IMR-90 (cell line): ENCODE data around the gene NR4A3. TPM values are rescaled to one million over a fixed set of nuclear protein-coding genes. Genes with fewer than 3 reads are reported as not detected.

Source experiments
- ATAC-seq: fragments of 200-7000 bp; cut with Tn5 transposase; 2 replicates; pipeline ENCODE4 v1.9.1; 2020; ENCODE audit warnings: low read depth, mild to moderate bottlenecking, moderate library complexity
- BruUV-seq: library from RNA; stranded (reverse); fragments of 400-500 nt; replicated peaks from 2 replicates; lab custom pipeline; 2021; lab: Mats Ljungman, UMichigan
- CTCF ChIA-PET: fragments of 300-600 bp; formaldehyde crosslinking; extraction: SDS; loops from one replicate; lab custom pipeline; 2021; ENCODE audit warnings: antibody characterized with exemption; lab: Yijun Ruan, JAX
- POLR2A ChIA-PET: fragments of 300-600 bp; sonication (Branson Sonifier 250); formaldehyde crosslinking; loops from one replicate; lab custom pipeline; 2022; ENCODE audit warnings: antibody characterized with exemption; ENCODE audit not compliant: unreplicated experiment; lab: Charles Lee
- DNase-seq: peaks from one replicate; pipeline ENCODE4 v3.0.0; 2013
- H2AFZ ChIP-seq: replicated peaks from 2 replicates; pipeline ENCODE3; 2013; ENCODE audit warnings: low read length, mild to moderate bottlenecking; ENCODE audit not compliant: poor library complexity
- H2AK5ac ChIP-seq: 2 replicates; pipeline ENCODE4 v1.6.1; 2013; ENCODE audit warnings: low read depth, low read length, inconsistent platforms
- H2AK9ac ChIP-seq: replicated peaks from 2 replicates; pipeline ENCODE3; 2013; ENCODE audit warnings: mild to moderate bottlenecking, low read depth, low read length, moderate library complexity; ENCODE audit not compliant: poor library complexity
- H2BK120ac ChIP-seq: 2 replicates; pipeline ENCODE4 v1.6.1; 2013; ENCODE audit warnings: low read depth, low read length, inconsistent platforms
- H2BK15ac ChIP-seq: 3 replicates; pipeline ENCODE4 v1.6.1; 2013; ENCODE audit warnings: low read depth, low read length, inconsistent platforms
- H2BK20ac ChIP-seq: 2 replicates; pipeline ENCODE4 v1.6.1; 2013; ENCODE audit warnings: low read depth, mild to moderate bottlenecking, inconsistent platforms, low read length, moderate library complexity
- H2BK5ac ChIP-seq: 2 replicates; pipeline ENCODE4 v1.6.1; 2013; ENCODE audit warnings: mild to moderate bottlenecking, low read depth, low read length, inconsistent platforms; ENCODE audit not compliant: poor library complexity, severe bottlenecking
- H3K14ac ChIP-seq: replicated peaks from 2 replicates; pipeline ENCODE4 v1.6.1; 2013; ENCODE audit warnings: low read depth, low read length, inconsistent platforms
- H3K18ac ChIP-seq: 2 replicates; pipeline ENCODE4 v1.6.1; 2013; ENCODE audit warnings: low read depth, low read length, control low read depth
- H3K23ac ChIP-seq: 2 replicates; pipeline ENCODE4 v1.6.1; 2013; ENCODE audit warnings: low read depth, low read length, inconsistent platforms
- H3K27ac ChIP-seq: 2 replicates; pipeline ENCODE4 v1.5.1; 2013; ENCODE audit warnings: mild to moderate bottlenecking, control low read depth, low read length; ENCODE audit not compliant: insufficient read depth
- H3K27me3 ChIP-seq: 2 replicates; pipeline ENCODE4 v1.6.1; 2013; ENCODE audit warnings: low read length; ENCODE audit not compliant: control insufficient read depth, insufficient read depth
- H3K36me3 ChIP-seq: 2 replicates; pipeline ENCODE4 v1.6.1; 2013; ENCODE audit warnings: low read length, mixed read lengths; ENCODE audit not compliant: control insufficient read depth, insufficient read depth
- H3K4ac ChIP-seq: 2 replicates; pipeline ENCODE4 v1.6.1; 2013; ENCODE audit warnings: low read depth, low read length, inconsistent platforms
- H3K4me1 ChIP-seq: 2 replicates; pipeline ENCODE4 v1.6.1; 2013; ENCODE audit warnings: low read length, mixed read lengths; ENCODE audit not compliant: control insufficient read depth, insufficient read depth
- H3K4me2 ChIP-seq: 2 replicates; pipeline ENCODE4 v1.6.1; 2013; ENCODE audit warnings: low read depth, mild to moderate bottlenecking, control low read depth, low read length, moderate library complexity
- H3K4me3 ChIP-seq: 2 replicates; pipeline ENCODE4 v1.5.1; 2013; ENCODE audit warnings: low read depth, mild to moderate bottlenecking, control low read depth, low read length, moderate library complexity; ENCODE audit not compliant: insufficient read depth
- H3K56ac ChIP-seq: 2 replicates; pipeline ENCODE4 v1.6.1; 2013; ENCODE audit warnings: low read length, inconsistent platforms; ENCODE audit not compliant: insufficient read depth; ENCODE audit errors: extremely low read depth
- H3K79me1 ChIP-seq, 2 experiments: 2 replicates each; pipeline ENCODE4 v1.6.1; 2013; ENCODE audit warnings: low read length in 2 of 2, inconsistent platforms in 1 of 2, low read depth in 1 of 2
- H3K9ac ChIP-seq: 2 replicates; pipeline ENCODE4 v1.6.1; 2013; ENCODE audit warnings: low read depth, low read length, control low read depth
- H3K9me1 ChIP-seq: 2 replicates; pipeline ENCODE4 v1.6.1; 2013; ENCODE audit warnings: low read length, inconsistent platforms; ENCODE audit not compliant: insufficient read depth
- H3K9me3 ChIP-seq: 2 replicates; pipeline ENCODE4 v1.6.1; 2013; ENCODE audit warnings: low read length; ENCODE audit not compliant: control insufficient read depth, insufficient read depth
- H4K20me1 ChIP-seq: 2 replicates; pipeline ENCODE4 v1.6.1; 2013; ENCODE audit warnings: low read length, inconsistent platforms; ENCODE audit not compliant: insufficient read depth
- H4K5ac ChIP-seq: 2 replicates; pipeline ENCODE4 v1.6.1; 2013; ENCODE audit warnings: mild to moderate bottlenecking, low read depth, low read length, control low read depth
- H4K8ac ChIP-seq, 2 experiments: 2 replicates each; pipeline ENCODE4 v1.6.1; 2013; ENCODE audit warnings: low read depth in 2 of 2, low read length in 2 of 2, control low read depth in 1 of 2, inconsistent platforms in 1 of 2
- H4K91ac ChIP-seq: 2 replicates; pipeline ENCODE4 v1.6.1; 2013; ENCODE audit warnings: low read depth, low read length, inconsistent platforms; ENCODE audit not compliant: insufficient read depth
- BHLHE40 ChIP-seq: fragments of 150-350 bp; IDR thresholded peaks from 2 replicates; pipeline ENCODE4 v1.6.1; 2016; ENCODE audit warnings: mild to moderate bottlenecking, low read depth, low read length
- CEBPB ChIP-seq: IDR thresholded peaks from 2 replicates; pipeline ENCODE4 v1.6.1; 2012; ENCODE audit warnings: low read depth, low read length, improper control_type of control experiment
- CHD1 ChIP-seq: IDR thresholded peaks from 2 replicates; pipeline ENCODE4 v1.6.1; 2012; ENCODE audit warnings: low read depth, low read length, improper control_type of control experiment
- CTCF ChIP-seq: conservative IDR thresholded peaks from 2 replicates; pipeline ENCODE4 v1.5.1; 2012; ENCODE audit warnings: mild to moderate bottlenecking, low read depth, low read length, improper control_type of control experiment
- FOS ChIP-seq: fragments of 150-350 bp; IDR thresholded peaks from 2 replicates; pipeline ENCODE4 v1.6.1; 2016; ENCODE audit warnings: low read depth, low read length
- MAFK ChIP-seq: IDR thresholded peaks from 2 replicates; pipeline ENCODE4 v1.6.1; 2012; ENCODE audit warnings: low read depth, low read length, improper control_type of control experiment
- MAZ ChIP-seq: IDR thresholded peaks from 2 replicates; pipeline ENCODE4 v1.6.1; 2012; ENCODE audit warnings: low read depth, mild to moderate bottlenecking, low read length, improper control_type of control experiment, moderate library complexity, borderline replicate concordance
- MXI1 ChIP-seq: IDR thresholded peaks from 2 replicates; pipeline ENCODE4 v1.6.1; 2012; ENCODE audit warnings: low read depth, mild to moderate bottlenecking, low read length, moderate library complexity, borderline replicate concordance
- NFE2L2 ChIP-seq: fragments of 150-350 bp; IDR thresholded peaks from 2 replicates; pipeline ENCODE4 v1.6.1; 2016; ENCODE audit warnings: low read depth, mild to moderate bottlenecking, low read length
- POLR2A ChIP-seq: IDR thresholded peaks from 2 replicates; pipeline ENCODE4 v1.6.1; 2012; ENCODE audit warnings: mild to moderate bottlenecking, low read depth, low read length
- RAD21 ChIP-seq: IDR thresholded peaks from 2 replicates; pipeline ENCODE4 v1.6.1; 2012; ENCODE audit warnings: low read length, improper control_type of control experiment
- RCOR1 ChIP-seq: IDR thresholded peaks from 2 replicates; pipeline ENCODE4 v1.6.1; 2012; ENCODE audit warnings: mild to moderate bottlenecking, low read length, improper control_type of control experiment; ENCODE audit not compliant: insufficient replicate concordance
- RFX5 ChIP-seq: IDR thresholded peaks from 2 replicates; pipeline ENCODE4 v1.8.0; 2012; ENCODE audit warnings: low read depth, mild to moderate bottlenecking, low read length, moderate library complexity
- SMC3 ChIP-seq: fragments of 150-350 bp; IDR thresholded peaks from 2 replicates; pipeline ENCODE4 v1.6.1; 2016; ENCODE audit warnings: low read depth, mild to moderate bottlenecking, antibody characterized with exemption, low read length, moderate library complexity
- USF2 ChIP-seq: fragments of 150-350 bp; IDR thresholded peaks from 2 replicates; pipeline ENCODE4 v1.6.1; 2017; ENCODE audit warnings: mild to moderate bottlenecking, antibody characterized with exemption, low read length, low read depth
- WGBS, 2 experiments: methylation state at CpG; one replicate each; pipeline versions ENCODE4 v1.1.5 to v1.1.7; 2013; ENCODE audit warnings: missing lambda C conversion rate in 2 of 2; ENCODE audit not compliant: insufficient read length in 1 of 2; ENCODE audit errors: extremely low coverage in 2 of 2; 5-methylcytosine and 5-hydroxymethylcytosine counted together
- dilution Hi-C: fragments of 300-500 bp; cut with HindIII; formaldehyde crosslinking; loops from one replicate; pipeline ENCODE4 v1.14.3; 2018; ENCODE audit warnings: low sequenced_read_pairs; ENCODE audit not compliant: unreplicated experiment
- in situ Hi-C: fragments of 300-500 bp; cut with MboI; formaldehyde crosslinking; loops from 3 replicates; pipeline ENCODE4 v1.14.3; 2019; ENCODE audit warnings: low sequenced_read_pairs, inconsistent platforms, mixed read lengths
- intact Hi-C: fragments of 100-400 bp; cut with micrococcal nuclease; formaldehyde crosslinking; loops from 2 replicates; pipeline ENCODE4 v1.10.0; 2022
- polyA plus RNA-seq, 3 experiments: library from polyadenylated mRNA; depleted of rRNA; stranded (reverse); fragments of >200 nt; gene quantifications; 2 replicates each; pipeline ENCODE4 v1.2.3, GENCODE V29; 2012; ENCODE audit warnings: low replicate concordance in 1 of 3
- total RNA-seq: library from RNA; depleted of rRNA; stranded (reverse); fragments of >200 nt; gene quantifications from 2 replicates; pipeline ENCODE4 v1.2.3, GENCODE V29; 2012
- TF ChIP-seq, protein P1 (sequence below): fragments of 150-350 bp; IDR thresholded peaks from 2 replicates; pipeline ENCODE4 v1.6.1; 2016; ENCODE audit warnings: low read depth, mild to moderate bottlenecking, low read length, moderate library complexity, borderline replicate concordance

NR4A3 gene
- total and polyA plus RNA-seq, 2 of the 4 experiments (the other 2 are of a cell fraction) = 0.27 to 0.54 TPM

DNA sequence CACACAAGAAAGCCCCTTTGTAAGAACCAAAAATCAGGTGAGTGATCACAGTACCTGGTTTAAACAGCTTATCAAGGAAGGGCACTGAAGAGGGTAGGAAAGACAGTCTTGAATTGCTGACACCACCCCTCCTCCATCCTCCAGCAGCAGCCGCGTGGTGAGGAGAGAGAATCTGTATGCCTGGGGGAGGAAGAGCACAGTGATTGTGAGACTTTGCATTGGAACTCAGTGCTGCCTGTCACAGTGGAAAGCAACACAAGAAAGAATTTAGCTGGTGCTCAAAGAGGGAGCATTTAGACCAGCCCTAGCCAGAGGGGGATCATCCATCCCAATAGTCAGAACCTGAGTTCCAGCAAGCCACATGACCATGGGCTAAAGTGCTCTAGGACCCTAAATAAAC, 73.1 kb downstream of the NR4A3 start:
- no peaks in the 10 kb centered on the region for H3K9me1 ChIP-seq
- no peak overlapping the region for H2BK120ac ChIP-seq
- H2BK20ac ChIP-seq = no peak overlapping the region
- in situ Hi-C loops (no loop called here), intact Hi-C loops (no loop called here), dilution Hi-C loops (no loop called here)
- H3K4me1 ChIP-seq = no peaks in the 10 kb centered on the region
- H3K9me3 ChIP-seq = no peaks in the 10 kb centered on the region
- ATAC-seq = no peak; the same call in 1 of the 2 replicates
- H4K8ac ChIP-seq = no peak overlapping the region
- no peak overlapping the region for H3K4me2 ChIP-seq
- no peak overlapping the region for H4K5ac ChIP-seq
- TF ChIP-seq POLR2A (no peak), BHLHE40 (no peak), CTCF (no peak), SMC3 (no peak), CEBPB (no peak), USF2 (no peak), MXI1 (no peak), RCOR1 (no peak), RFX5 (no peak), FOS (no peak), NFE2L2 (no peak), MAZ (no peak), MAFK (no peak), CHD1 (no peak), RAD21 (no peak)
- TF ChIP-seq, protein P1, sequence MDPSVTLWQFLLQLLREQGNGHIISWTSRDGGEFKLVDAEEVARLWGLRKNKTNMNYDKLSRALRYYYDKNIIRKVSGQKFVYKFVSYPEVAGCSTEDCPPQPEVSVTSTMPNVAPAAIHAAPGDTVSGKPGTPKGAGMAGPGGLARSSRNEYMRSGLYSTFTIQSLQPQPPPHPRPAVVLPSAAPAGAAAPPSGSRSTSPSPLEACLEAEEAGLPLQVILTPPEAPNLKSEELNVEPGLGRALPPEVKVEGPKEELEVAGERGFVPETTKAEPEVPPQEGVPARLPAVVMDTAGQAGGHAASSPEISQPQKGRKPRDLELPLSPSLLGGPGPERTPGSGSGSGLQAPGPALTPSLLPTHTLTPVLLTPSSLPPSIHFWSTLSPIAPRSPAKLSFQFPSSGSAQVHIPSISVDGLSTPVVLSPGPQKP = no peak
- peak overlapping the region; percentile 19 for H2AFZ ChIP-seq
- no CpG with 5 or more reads among the region's 2 CpGs for WGBS, 2 experiments
- no peak overlapping the region for H3K4ac ChIP-seq
- no peak overlapping the region for H3K56ac ChIP-seq
- H3K27ac ChIP-seq = no peak overlapping the region
- POLR2A ChIA-PET = no interaction called here
- no peak overlapping the region for H2BK5ac ChIP-seq
- H4K20me1 ChIP-seq = no peaks in the 10 kb centered on the region
- H4K91ac ChIP-seq = no peak overlapping the region
- H3K18ac ChIP-seq = no peak overlapping the region
- no peak overlapping the region for H2BK15ac ChIP-seq
- no TSS peak for BruUV-seq
- no peak overlapping the region for H2AK9ac ChIP-seq
- no peak overlapping the region for H3K9ac ChIP-seq
- no peak overlapping the region for H3K14ac ChIP-seq
- DNase-seq = no peak
- no peaks in the 10 kb centered on the region for H3K36me3 ChIP-seq
- H3K4me3 ChIP-seq = no peak overlapping the region
- H3K27me3 ChIP-seq = peaks cover 36% of the 10 kb centered on the region
- no peak overlapping the region for H3K23ac ChIP-seq
- H2AK5ac ChIP-seq = no peak overlapping the region
- no peaks in the 10 kb centered on the region for H3K79me1 ChIP-seq
- CTCF ChIA-PET = no interaction called here
